Nasal cavity respiratory epithelium epithelial cell of viscerocranial mucosa (primary cell): ENCODE results near the gene SURF2. TPM values are rescaled to one million over a fixed set of nuclear protein-coding genes. Genes with fewer than 3 reads are reported as not detected.

ENCODE experiments used
- total RNA-seq: library from RNA; depleted of rRNA; stranded (reverse); fragments of >200 nt; gene quantifications from 2 replicates; pipeline ENCODE4 v1.2.3, GENCODE V29; 2014

SURF2 gene
- total RNA-seq = 36.0 and 64.9 TPM in 2 replicates

GRCh38 chr9:133356391-133357091, at the start of gene SURF2, which contains the start of gene SURF1:
Gene SURF2, plus strand, starts transcription at chr9:133356550. Its CDS starts 43 bp downstream, at chr9:133356593.
Gene SURF1, minus strand, starts transcription at chr9:133356487. Its CDS starts 34 bp downstream, at chr9:133356453.

GRCh38 chr9:133335924-133336811, 20.2 kb upstream of the SURF2 start, which contains the start of gene SURF6:
Gene SURF6, minus strand, starts transcription at chr9:133336188. Its CDS starts 56 bp downstream, at chr9:133336132.

GRCh38 chr9:133347985-133348717, 8.2 kb upstream of the SURF2 start, which contains the start of the genes MED22 and RPL7A:
Gene MED22, minus strand, starts transcription at chr9:133348131. Its CDS starts 1,469 bp downstream, at chr9:133346662.
Gene RPL7A, plus strand, starts transcription at chr9:133348218. Its CDS starts 26 bp downstream, at chr9:133348244.

GRCh38 chr9:133375724-133376654, 19.6 kb downstream of the SURF2 start, which contains the start of the genes STKLD1 and SURF4:
Gene STKLD1, plus strand, starts transcription at chr9:133376366. Its CDS starts 108 bp downstream, at chr9:133376474.
Gene SURF4, minus strand, starts transcription at chr9:133376060. Its CDS starts 91 bp downstream, at chr9:133375969.

Other genes starting within 250 kb of the SURF2 start
- 15.4 and 35.7 TPM in 2 replicates for gene RALGDS, start 235.3 kb upstream of the SURF2 start, total RNA-seq
- 0.34 and 2.1 TPM in 2 replicates for gene GBGT1, start 192.6 kb upstream of the SURF2 start, total RNA-seq
- not detected in 2 replicates for gene OBP2B, start 147.3 kb upstream of the SURF2 start, total RNA-seq
- gene ABO, start 81.3 kb upstream of the SURF2 start, total RNA-seq = 0.14 TPM in 1 of 2 replicates, not detected in the other
- 9.2 and 23.6 TPM in 2 replicates for gene SURF6, start 20.4 kb upstream of the SURF2 start, total RNA-seq
- gene MED22, start 8.4 kb upstream of the SURF2 start, total RNA-seq = 17.1 and 22.8 TPM in 2 replicates
- gene RPL7A, start 8.3 kb upstream of the SURF2 start, total RNA-seq = 1,202 and 2,134 TPM in 2 replicates
- 16.4 and 44.1 TPM in 2 replicates for gene SURF1, start 63 bp upstream of the SURF2 start, total RNA-seq
- 239 and 361 TPM in 2 replicates for gene SURF4, start 19.5 kb downstream of the SURF2 start, total RNA-seq
- under 0.01 and 0.07 TPM in 2 replicates for gene STKLD1, start 19.8 kb downstream of the SURF2 start, total RNA-seq
- 29.0 and 39.8 TPM in 2 replicates for gene REXO4, start 61.5 kb downstream of the SURF2 start, total RNA-seq
- gene ADAMTS13, start 65.8 kb downstream of the SURF2 start, total RNA-seq = 1.4 and 3.8 TPM in 2 replicates
- gene CACFD1, start 103.4 kb downstream of the SURF2 start, total RNA-seq = 4.8 and 10.8 TPM in 2 replicates
- 3.8 and 6.2 TPM in 2 replicates for gene SLC2A6, start 122.5 kb downstream of the SURF2 start, total RNA-seq
- gene MYMK, start 168.4 kb downstream of the SURF2 start, total RNA-seq = not detected in 2 replicates
- under 0.01 TPM in 1 of 2 replicates, not detected in the other for gene ADAMTSL2, start 178.2 kb downstream of the SURF2 start, total RNA-seq